CD4-positive, CD25-positive, alpha-beta regulatory T cell (primary cell): ENCODE data around the gene ZNF750. TPM values are rescaled to one million over a fixed set of nuclear protein-coding genes. Genes with fewer than 3 reads are reported as not detected.

ENCODE experiments used
- ATAC-seq, 2 donors: fragments of 150-1000 bp; cut with Tn5 transposase; one replicate each; pipeline ENCODE4 v1.10.0; 2021; ENCODE audit warnings: low read depth in 2 of 2, moderate number of reproducible peaks in 2 of 2, moderate library complexity in 1 of 2
- DNase-seq, 3 donors: peaks; one replicate each; pipeline versions ENCODE4 v3.0.0 to v3.0.0-alpha.2; 2012 to 2022; ENCODE audit warnings: mixed read lengths in 1 of 3
- H3K27ac ChIP-seq: one replicate; pipeline ENCODE4 v1.7.0; 2013; ENCODE audit warnings: mild to moderate bottlenecking, low read length; ENCODE audit not compliant: insufficient read depth, poor library complexity, severe bottlenecking
- H3K27me3 ChIP-seq: one replicate; pipeline ENCODE4 v1.7.0; 2013; ENCODE audit warnings: low read length; ENCODE audit not compliant: control insufficient read depth, insufficient read depth
- H3K36me3 ChIP-seq: one replicate; pipeline ENCODE4 v1.7.0; 2013; ENCODE audit warnings: mild to moderate bottlenecking, low read length, moderate library complexity; ENCODE audit not compliant: control insufficient read depth, insufficient read depth
- H3K4me1 ChIP-seq: 2 replicates; pipeline ENCODE4 v1.7.0; 2013; ENCODE audit warnings: mild to moderate bottlenecking, low read length; ENCODE audit not compliant: insufficient read depth, control insufficient read depth, poor library complexity, severe bottlenecking
- H3K4me3 ChIP-seq: one replicate; pipeline ENCODE4 v1.7.0; 2013; ENCODE audit warnings: low read depth, mild to moderate bottlenecking, low read length, moderate library complexity
- H3K9me3 ChIP-seq, 2 experiments: 1 replicate in 1 of 2; 2 replicates in 1 of 2; pipeline ENCODE4 v1.7.0; 2013; ENCODE audit warnings: low read length in 2 of 2, mild to moderate bottlenecking in 1 of 2, moderate library complexity in 1 of 2; ENCODE audit not compliant: control insufficient read depth in 2 of 2
- H3K27ac Mint-ChIP-seq, 3 donors: one replicate each; pipeline ENCODE4 v1.8.0; 2020 to 2022; ENCODE audit warnings: mild to moderate bottlenecking in 3 of 3, mixed read lengths in 3 of 3, moderate library complexity in 2 of 3
- H3K27me3 Mint-ChIP-seq: one replicate; pipeline ENCODE4 v1.8.0; 2022; ENCODE audit warnings: mild to moderate bottlenecking, mixed read lengths
- H3K36me3 Mint-ChIP-seq: one replicate; pipeline ENCODE4 v1.8.0; 2020; ENCODE audit warnings: mixed read lengths
- H3K4me1 Mint-ChIP-seq, 4 donors: one replicate each; pipeline ENCODE4 v1.8.0; 2020 to 2022; ENCODE audit warnings: mixed read lengths in 4 of 4, mild to moderate bottlenecking in 1 of 4
- H3K4me3 Mint-ChIP-seq, 4 donors: one replicate each; pipeline ENCODE4 v1.8.0; 2020 to 2022; ENCODE audit warnings: mild to moderate bottlenecking in 4 of 4, mixed read lengths in 4 of 4, moderate library complexity in 3 of 4
- H3K9me3 Mint-ChIP-seq, 7 donors: one replicate each; pipeline ENCODE4 v1.8.0; 2020 to 2022; ENCODE audit warnings: mixed read lengths in 7 of 7, mild to moderate bottlenecking in 3 of 7, moderate library complexity in 2 of 7
- polyA plus RNA-seq, 4 donors: library from polyadenylated mRNA; unstranded; fragments of 300-500 nt; fragmentation: Illumina TruSeq; gene quantifications; one replicate each; pipeline ENCODE4 v1.2.3, GENCODE V29; 2021
- total RNA-seq: library from RNA; stranded (reverse); gene quantifications from one replicate; pipeline ENCODE4 v1.2.3, GENCODE V29; 2022

ZNF750 gene
- total and polyA plus RNA-seq, 5 donors from 2014 or later: 0.07 TPM; not detected in 4

- Mint-ChIP-seq H3K4me1 (peaks cover 13 to 36% (median 20%) of the 10 kb centered on the region in 4 donors), H3K36me3 (peaks cover 19% of the 10 kb centered on the region), H3K27me3 (no peaks in the 10 kb centered on the region), H3K9me3 (peaks cover 0 to 1% (median 0%) of the 10 kb centered on the region in 7 donors), H3K27ac (peak overlapping the region in 2 of 3 donors; percentile 64 to 66), H3K4me3 (no peak overlapping the region)
- Histone ChIP-seq H3K4me3 (no peak overlapping the region), H3K27me3 (no peaks in the 10 kb centered on the region), H3K4me1 (peaks cover 7% of the 10 kb centered on the region), H3K9me3 (no peaks in the 10 kb centered on the region), H3K27ac (no peak overlapping the region), H3K36me3 (peaks cover 12% of the 10 kb centered on the region)
- no peak for DNase-seq
- no peak for ATAC-seq
Observed at GRCh38 chr17:82876602-82877379, 37.0 kb upstream of the ZNF750 start.

GRCh38 chr17:82876149-82876548, 36.3 kb upstream of the ZNF750 start:
- H3K27ac Mint-ChIP-seq: peak overlapping the region in 1 of 3 donors; percentile 48
- H3K9me3 Mint-ChIP-seq: no peaks in the 10 kb centered on the region
- peaks cover 11 to 32% (median 17%) of the 10 kb centered on the region in 4 donors for H3K4me1 Mint-ChIP-seq
- no peaks in the 10 kb centered on the region for H3K27me3 ChIP-seq
- no peaks in the 10 kb centered on the region for H3K27me3 Mint-ChIP-seq
- H3K36me3 ChIP-seq: peaks cover 16% of the 10 kb centered on the region
- no peak overlapping the region for H3K4me3 Mint-ChIP-seq
- no peak overlapping the region for H3K4me3 ChIP-seq
- ATAC-seq: no peak
- no peak overlapping the region for H3K27ac ChIP-seq
- DNase-seq: no peak
- peaks cover 19% of the 10 kb centered on the region for H3K36me3 Mint-ChIP-seq
- no peaks in the 10 kb centered on the region for H3K9me3 ChIP-seq
- peaks cover under 1% of the 10 kb centered on the region for H3K4me1 ChIP-seq

GRCh38 chr17:82875407-82875856, 35.6 kb upstream of the ZNF750 start:
- no peak overlapping the region for H3K27ac ChIP-seq
- no peak for ATAC-seq
- DNase-seq: no peak
- peaks cover 23% of the 10 kb centered on the region for H3K36me3 ChIP-seq
- H3K36me3 Mint-ChIP-seq: peaks cover 24% of the 10 kb centered on the region
- no peaks in the 10 kb centered on the region for H3K9me3 Mint-ChIP-seq
- no peaks in the 10 kb centered on the region for H3K27me3 ChIP-seq
- no peak overlapping the region for H3K4me3 Mint-ChIP-seq
- H3K27ac Mint-ChIP-seq: no peak overlapping the region
- H3K4me1 ChIP-seq: no peaks in the 10 kb centered on the region
- no peaks in the 10 kb centered on the region for H3K27me3 Mint-ChIP-seq
- H3K4me1 Mint-ChIP-seq: peaks cover 11 to 27% (median 17%) of the 10 kb centered on the region in 4 donors
- no peaks in the 10 kb centered on the region for H3K9me3 ChIP-seq
- H3K4me3 ChIP-seq: no peak overlapping the region

GRCh38 chr17:82874011-82874835, 34.4 kb upstream of the ZNF750 start:
- no peak overlapping the region for H3K27ac ChIP-seq
- no peaks in the 10 kb centered on the region for H3K9me3 ChIP-seq
- H3K27me3 ChIP-seq: no peaks in the 10 kb centered on the region
- Mint-ChIP-seq H3K4me1 (peaks cover 5 to 17% (median 10%) of the 10 kb centered on the region in 4 donors), H3K27me3 (no peaks in the 10 kb centered on the region), H3K9me3 (no peaks in the 10 kb centered on the region), H3K36me3 (peaks cover 20% of the 10 kb centered on the region), H3K27ac (no peak overlapping the region), H3K4me3 (no peak overlapping the region)
- no peak for DNase-seq
- no peak for ATAC-seq
- no peak overlapping the region for H3K4me3 ChIP-seq
- no peaks in the 10 kb centered on the region for H3K4me1 ChIP-seq
- H3K36me3 ChIP-seq: peaks cover 27% of the 10 kb centered on the region

GRCh38 chr17:82873521-82873920, 33.7 kb upstream of the ZNF750 start:
- ATAC-seq: no peak
- DNase-seq: no peak
- Mint-ChIP-seq H3K4me1 (peaks cover 0 to 17% (median 8%) of the 10 kb centered on the region in 4 donors), H3K36me3 (peaks cover 22% of the 10 kb centered on the region), H3K27me3 (no peaks in the 10 kb centered on the region), H3K27ac (no peak overlapping the region), H3K4me3 (no peak overlapping the region), H3K9me3 (no peaks in the 10 kb centered on the region)
- Histone ChIP-seq H3K4me1 (no peaks in the 10 kb centered on the region), H3K4me3 (no peak overlapping the region), H3K27ac (no peak overlapping the region), H3K9me3 (no peaks in the 10 kb centered on the region), H3K36me3 (peaks cover 27% of the 10 kb centered on the region), H3K27me3 (no peaks in the 10 kb centered on the region)

- H3K27ac Mint-ChIP-seq: peak overlapping the region in 1 of 3 donors; percentile 29
- Histone ChIP-seq H3K27ac (no peak overlapping the region), H3K4me3 (no peak overlapping the region), H3K27me3 (no peaks in the 10 kb centered on the region), H3K9me3 (no peaks in the 10 kb centered on the region), H3K4me1 (no peaks in the 10 kb centered on the region), H3K36me3 (peaks cover 27% of the 10 kb centered on the region)
- H3K27me3 Mint-ChIP-seq: no peaks in the 10 kb centered on the region
- H3K36me3 Mint-ChIP-seq: peaks cover 20% of the 10 kb centered on the region
- no peak for DNase-seq
- peaks cover 0 to 16% (median 7%) of the 10 kb centered on the region in 4 donors for H3K4me1 Mint-ChIP-seq
- no peaks in the 10 kb centered on the region for H3K9me3 Mint-ChIP-seq
- H3K4me3 Mint-ChIP-seq: no peak overlapping the region
- ATAC-seq: no peak
Observed at GRCh38 chr17:82872591-82873520, 33.0 kb upstream of the ZNF750 start.
